ENCODE measurements around the gene BLNK. TPM values are rescaled to one million over a fixed set of nuclear protein-coding genes. Genes with fewer than 3 reads are reported as not detected.

The BLNK gene
- total RNA-seq, 1 donor from 2014 or later = 7.1 TPM

DNA sequence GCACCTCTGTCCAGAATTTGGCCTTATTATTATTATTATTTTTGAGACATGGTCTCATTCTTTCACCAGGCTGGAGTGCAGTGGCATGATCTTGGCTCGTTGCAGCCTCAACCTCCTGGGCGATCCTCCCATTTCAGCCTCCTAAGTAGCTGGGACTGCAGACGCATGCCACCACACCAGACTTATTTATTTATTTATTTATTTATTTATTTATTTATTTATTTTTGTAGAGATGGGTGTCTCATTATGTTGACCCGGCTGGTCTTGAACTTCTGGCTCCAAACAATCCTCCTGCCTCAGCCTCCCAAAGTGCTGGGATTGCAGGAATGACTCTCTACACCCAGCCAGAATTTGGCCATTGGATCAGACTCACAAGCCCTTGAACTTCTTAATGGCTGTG is 6.4 kb downstream of the BLNK start:
- no peak for TF ChIP-seq CTCF (IDR thresholded peaks at IDR 0.05; ENCODE audit: unreplicated experiment)
- no peaks in the 10 kb centered on the region for H3K27me3 Mint-ChIP-seq (ENCODE audit: low read depth)
- no peaks in the 10 kb centered on the region for H3K9me3 Mint-ChIP-seq
- peaks cover 10% of the 10 kb centered on the region for H3K4me1 Mint-ChIP-seq
- no peak for DNase-seq (ENCODE audit: low spot score in 2 of 2, unreplicated experiment in 2 of 2)
- no peaks in the 10 kb centered on the region for H3K36me3 Mint-ChIP-seq
- no peak overlapping the region for H3K4me3 Mint-ChIP-seq
- H3K27ac Mint-ChIP-seq = no peak overlapping the region

DNA sequence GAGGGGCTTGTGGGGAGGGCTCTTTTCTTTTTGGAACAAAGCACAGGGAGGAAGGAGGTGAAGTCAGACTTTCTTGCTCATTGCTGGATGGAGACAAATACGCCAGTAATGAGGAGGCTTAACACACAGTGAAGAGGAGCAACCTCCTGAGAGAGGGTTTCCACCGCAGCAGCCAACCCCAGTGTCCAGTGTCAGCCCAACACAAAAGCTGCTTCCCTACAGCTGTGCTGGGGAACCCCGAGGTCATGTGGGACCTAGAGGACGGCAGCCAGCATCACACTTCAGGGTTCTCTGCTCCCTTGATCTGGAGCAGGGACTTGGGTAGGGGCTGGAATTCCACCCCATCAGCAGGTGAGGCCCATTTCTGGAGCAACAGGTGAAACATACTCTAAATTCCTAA is 7.7 kb downstream of the BLNK start:
- no peak for TF ChIP-seq CTCF (IDR thresholded peaks at IDR 0.05; ENCODE audit: unreplicated experiment)
- peaks cover 3% of the 10 kb centered on the region for H3K4me1 Mint-ChIP-seq
- H3K9me3 Mint-ChIP-seq = no peaks in the 10 kb centered on the region
- no peak for DNase-seq (ENCODE audit: low spot score in 2 of 2, unreplicated experiment in 2 of 2)
- H3K36me3 Mint-ChIP-seq = no peaks in the 10 kb centered on the region
- no peak overlapping the region for H3K27ac Mint-ChIP-seq
- H3K4me3 Mint-ChIP-seq = no peak overlapping the region
- H3K27me3 Mint-ChIP-seq (ENCODE audit: low read depth) = no peaks in the 10 kb centered on the region

DNA sequence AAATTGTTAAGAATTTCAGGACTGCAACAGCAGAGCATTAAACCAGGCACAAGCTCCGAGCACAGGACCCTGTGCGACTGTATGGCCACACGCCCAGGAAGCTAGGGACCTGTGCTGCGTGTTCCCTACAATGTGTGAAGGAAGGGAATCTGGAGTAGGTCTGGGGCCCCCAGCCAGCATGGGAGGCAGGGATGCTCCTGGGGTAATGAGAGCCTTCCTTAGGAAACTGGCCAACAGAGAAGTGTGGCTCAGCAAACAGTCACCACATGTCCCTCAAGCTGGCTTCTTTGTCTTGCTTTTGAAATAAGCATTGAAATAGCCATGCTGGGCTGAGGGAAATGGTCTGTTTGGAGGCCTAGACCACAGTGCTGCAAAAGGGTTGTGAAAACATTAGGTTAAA is 8.2 kb downstream of the BLNK start:
- Mint-ChIP-seq H3K4me1 (peaks cover 3% of the 10 kb centered on the region), H3K9me3 (no peaks in the 10 kb centered on the region), H3K4me3 (no peak overlapping the region), H3K27me3 (ENCODE audit: low read depth) (no peaks in the 10 kb centered on the region), H3K36me3 (no peaks in the 10 kb centered on the region), H3K27ac (no peak overlapping the region)
- no peak for TF ChIP-seq CTCF (IDR thresholded peaks at IDR 0.05; ENCODE audit: unreplicated experiment)
- no peak for DNase-seq (ENCODE audit: low spot score in 2 of 2, unreplicated experiment in 2 of 2)

DNA sequence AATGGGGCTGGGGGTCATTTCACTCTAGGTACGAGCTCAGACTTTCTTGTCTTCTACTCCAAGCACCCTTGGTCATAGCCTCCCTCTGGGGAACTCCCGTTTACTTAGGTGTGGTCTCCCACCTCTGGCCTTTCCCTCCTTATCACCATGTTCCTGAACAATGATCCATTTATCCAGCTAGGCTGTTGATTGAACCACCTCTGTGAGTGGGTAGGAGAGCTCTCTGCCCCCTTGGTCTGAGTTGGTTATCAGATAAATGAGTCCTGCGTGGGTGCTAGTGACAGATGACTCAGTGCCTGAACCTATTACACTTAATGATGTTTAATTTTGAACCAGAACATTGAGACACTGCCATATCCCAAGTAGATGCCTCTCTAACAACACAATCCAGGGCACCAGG is 9.4 kb downstream of the BLNK start:
- H3K36me3 Mint-ChIP-seq = no peaks in the 10 kb centered on the region
- no peak overlapping the region for H3K4me3 Mint-ChIP-seq
- no peak overlapping the region for H3K27ac Mint-ChIP-seq
- no peak for TF ChIP-seq CTCF (IDR thresholded peaks at IDR 0.05; ENCODE audit: unreplicated experiment)
- H3K9me3 Mint-ChIP-seq = no peaks in the 10 kb centered on the region
- DNase-seq (ENCODE audit: low spot score in 2 of 2, unreplicated experiment in 2 of 2) = no peak
- H3K27me3 Mint-ChIP-seq (ENCODE audit: low read depth) = no peaks in the 10 kb centered on the region
- peaks cover 3% of the 10 kb centered on the region for H3K4me1 Mint-ChIP-seq

DNA sequence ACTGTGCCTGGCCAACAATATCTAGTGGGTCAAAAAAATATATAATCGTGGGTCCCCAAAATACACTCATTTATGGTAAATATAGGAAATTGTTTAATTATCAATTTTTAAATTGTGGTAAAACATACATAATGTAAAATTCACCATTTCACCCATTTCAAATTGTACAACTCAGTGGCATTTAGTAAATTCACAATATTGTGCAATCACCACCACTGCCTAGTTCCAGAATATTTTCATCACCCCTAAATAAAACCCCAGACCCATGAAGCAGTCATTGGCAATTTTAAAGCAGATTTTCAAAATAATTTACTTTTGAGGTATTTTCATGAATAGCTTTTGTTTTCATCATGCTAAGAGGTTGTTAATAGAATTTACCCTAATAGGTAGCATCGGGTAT is 10.2 kb downstream of the BLNK start:
- H3K27ac Mint-ChIP-seq = no peak overlapping the region
- H3K4me1 Mint-ChIP-seq = peaks cover 3% of the 10 kb centered on the region
- no peak overlapping the region for H3K4me3 Mint-ChIP-seq
- no peaks in the 10 kb centered on the region for H3K36me3 Mint-ChIP-seq
- no peak for DNase-seq (ENCODE audit: low spot score in 2 of 2, unreplicated experiment in 2 of 2)
- TF ChIP-seq CTCF (IDR thresholded peaks at IDR 0.05; ENCODE audit: unreplicated experiment) = no peak
- no peaks in the 10 kb centered on the region for H3K27me3 Mint-ChIP-seq (ENCODE audit: low read depth)
- H3K9me3 Mint-ChIP-seq = no peaks in the 10 kb centered on the region

DNA sequence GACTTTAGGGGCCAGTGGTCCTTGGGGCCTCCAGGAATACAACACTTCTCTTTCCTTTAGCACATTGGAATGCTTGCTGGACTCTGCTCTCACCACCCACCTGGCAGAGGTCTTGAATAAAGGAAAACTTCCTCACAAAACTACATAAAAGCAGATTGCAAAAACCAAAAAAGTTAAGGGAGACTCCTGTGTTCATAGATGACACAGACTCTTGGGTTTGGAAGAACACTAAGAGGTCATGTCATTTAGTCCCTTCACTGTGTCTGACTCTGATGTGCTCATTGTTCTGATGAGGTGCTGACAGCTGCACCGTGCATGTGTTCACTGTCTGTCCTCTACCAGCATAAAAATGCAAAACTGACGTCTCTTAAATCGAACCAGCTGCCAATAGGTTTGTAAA is 11.4 kb downstream of the BLNK start:
- Mint-ChIP-seq H3K4me1 (peaks cover 6% of the 10 kb centered on the region), H3K27ac (no peak overlapping the region), H3K36me3 (no peaks in the 10 kb centered on the region), H3K4me3 (no peak overlapping the region), H3K9me3 (no peaks in the 10 kb centered on the region), H3K27me3 (ENCODE audit: low read depth) (no peaks in the 10 kb centered on the region)
- DNase-seq (ENCODE audit: low spot score in 2 of 2, unreplicated experiment in 2 of 2) = no peak
- TF ChIP-seq CTCF (IDR thresholded peaks at IDR 0.05; ENCODE audit: unreplicated experiment) = no peak
